H7 (cell line): Measurements from ENCODE around the gene OLFM2. TPM values are rescaled to one million over a fixed set of nuclear protein-coding genes. Genes with fewer than 3 reads are reported as not detected.
A peak's percentile ranks its signal among the peaks of the same experiment; 100 is the strongest.
"Not testable (repeated sequence)": the region's sequence is repeated elsewhere in the genome, so short reads cannot be mapped to it uniquely, and the experiment has no call there.

ENCODE experiments used
- DNase-seq: peaks from one replicate; pipeline ENCODE4 v3.0.0; 2012
- H3K27me3 ChIP-seq: 2 replicates; pipeline ENCODE4 v1.6.0; 2011; ENCODE audit warnings: mild to moderate bottlenecking, low read length; ENCODE audit not compliant: control insufficient read depth, insufficient read depth
- H3K36me3 ChIP-seq: replicated peaks from 2 replicates; pipeline ENCODE4 v1.5.1; 2011; ENCODE audit warnings: low read length; ENCODE audit not compliant: control insufficient read depth, insufficient read depth
- H3K4me3 ChIP-seq: 2 replicates; pipeline ENCODE4 v1.5.1; 2011; ENCODE audit warnings: low read depth, mild to moderate bottlenecking, control low read depth, low read length, moderate library complexity; ENCODE audit not compliant: insufficient read depth
- total RNA-seq: library from RNA; depleted of rRNA; stranded (reverse); fragments of >200 nt; shearing (Covaris generic); gene quantifications from 2 replicates; pipeline ENCODE4 v1.2.3, GENCODE V29; 2014

OLFM2 gene
- total RNA-seq, 1 experiment from 2014 or later: 40.0 TPM

GRCh38 chr19:9854282-9854846 is 82.0 kb downstream of the OLFM2 start:
- no peaks in the 10 kb centered on the region for H3K27me3 ChIP-seq
- H3K36me3 ChIP-seq: peaks cover 13% of the 10 kb centered on the region
- peak; percentile 51 for DNase-seq
- no peak overlapping the region for H3K4me3 ChIP-seq

DNA sequence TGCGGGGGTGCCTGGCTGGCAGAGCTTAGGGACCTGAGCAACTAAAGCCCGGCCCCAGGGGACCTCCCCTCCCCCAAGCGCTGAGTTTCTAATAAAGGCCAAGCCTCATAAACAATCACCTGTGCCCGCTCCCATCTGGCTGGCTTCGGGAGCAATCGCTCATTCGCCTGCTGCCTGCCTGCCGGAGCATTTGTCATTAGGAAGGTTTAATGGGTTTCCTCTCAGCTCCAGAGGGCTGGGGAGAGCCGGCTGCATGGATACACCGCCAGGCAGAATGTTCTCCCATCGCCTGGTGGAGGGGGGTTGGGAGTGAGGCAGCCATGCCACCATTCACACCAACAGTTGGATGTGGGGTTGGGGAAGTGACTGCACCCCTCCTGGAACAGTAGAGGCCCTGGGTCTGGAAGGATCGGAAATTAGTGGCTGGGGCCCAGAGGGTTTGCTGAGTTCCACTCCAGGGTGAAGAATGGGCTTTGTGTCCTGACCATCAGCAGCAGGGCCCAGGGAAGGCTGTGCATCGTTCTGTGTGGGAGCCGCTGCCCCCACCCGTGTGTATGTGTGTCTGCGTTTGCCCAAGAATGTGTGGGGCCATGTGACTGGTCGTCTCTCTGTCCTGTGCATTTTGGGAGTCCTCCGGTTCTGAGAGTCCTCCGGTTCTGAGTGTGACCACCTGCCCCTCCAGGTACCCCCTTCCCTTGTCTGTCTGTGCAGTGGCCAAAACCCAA is 85.9 kb downstream of the OLFM2 start:
- DNase-seq: peak; percentile 46
- Histone ChIP-seq H3K36me3 (no peaks in the 10 kb centered on the region; the same call in 1 of the 2 replicates), H3K4me3 (no peak overlapping the region), H3K27me3 (no peaks in the 10 kb centered on the region)

GRCh38 chr19:9849791-9850190 is 86.5 kb downstream of the OLFM2 start:
- H3K36me3 ChIP-seq: no peaks in the 10 kb centered on the region; the same call in none of the 2 replicates
- H3K27me3 ChIP-seq: no peaks in the 10 kb centered on the region
- no peak overlapping the region for H3K4me3 ChIP-seq
- no peak for DNase-seq

DNA sequence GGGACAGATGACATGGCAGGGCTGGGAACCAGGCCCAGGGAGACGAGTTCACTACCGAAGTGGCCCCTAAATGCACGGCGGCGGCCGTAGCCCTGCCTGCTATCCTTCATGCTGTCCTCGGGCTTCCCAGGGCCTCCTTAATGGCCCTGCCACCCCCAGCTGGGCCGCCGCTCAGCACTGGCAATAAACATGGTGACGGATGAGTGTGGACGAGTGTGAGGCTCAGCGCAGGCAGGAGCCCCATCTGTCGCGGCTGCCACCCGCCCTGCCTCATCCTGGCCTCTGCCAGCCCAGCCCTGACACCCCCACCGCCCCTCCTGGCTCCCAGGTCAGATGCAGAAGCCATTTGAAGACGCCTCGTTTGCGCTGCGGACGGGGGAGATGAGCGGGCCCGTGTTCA is 87.6 kb downstream of the OLFM2 start:
- no peak for DNase-seq
- no peak overlapping the region for H3K4me3 ChIP-seq
- no peaks in the 10 kb centered on the region for H3K27me3 ChIP-seq
- no peaks in the 10 kb centered on the region; the same call in none of the 2 replicates for H3K36me3 ChIP-seq

DNA sequence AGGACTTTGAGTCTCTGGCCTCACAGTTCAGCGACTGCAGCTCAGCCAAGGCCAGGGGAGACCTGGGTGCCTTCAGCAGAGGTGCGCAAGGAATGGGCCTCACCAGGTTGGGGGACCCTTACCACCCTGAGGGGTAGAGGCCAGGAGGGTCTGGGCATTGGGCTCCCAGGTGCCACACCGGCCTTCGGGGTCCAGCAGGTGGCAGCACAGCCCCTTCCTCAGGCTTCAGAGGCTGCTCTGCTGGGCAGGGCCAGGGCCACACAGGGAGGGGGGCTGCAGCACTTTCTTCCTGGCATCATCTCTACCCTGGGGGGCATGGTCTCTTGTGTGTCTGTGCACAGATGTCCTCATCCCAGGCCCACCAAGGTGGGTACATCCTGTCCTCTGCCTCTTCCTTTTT is 88.3 kb downstream of the OLFM2 start:
- no peaks in the 10 kb centered on the region for H3K27me3 ChIP-seq
- H3K36me3 ChIP-seq: no peaks in the 10 kb centered on the region; the same call in none of the 2 replicates
- no peak overlapping the region for H3K4me3 ChIP-seq
- DNase-seq: peak; percentile 94

DNA sequence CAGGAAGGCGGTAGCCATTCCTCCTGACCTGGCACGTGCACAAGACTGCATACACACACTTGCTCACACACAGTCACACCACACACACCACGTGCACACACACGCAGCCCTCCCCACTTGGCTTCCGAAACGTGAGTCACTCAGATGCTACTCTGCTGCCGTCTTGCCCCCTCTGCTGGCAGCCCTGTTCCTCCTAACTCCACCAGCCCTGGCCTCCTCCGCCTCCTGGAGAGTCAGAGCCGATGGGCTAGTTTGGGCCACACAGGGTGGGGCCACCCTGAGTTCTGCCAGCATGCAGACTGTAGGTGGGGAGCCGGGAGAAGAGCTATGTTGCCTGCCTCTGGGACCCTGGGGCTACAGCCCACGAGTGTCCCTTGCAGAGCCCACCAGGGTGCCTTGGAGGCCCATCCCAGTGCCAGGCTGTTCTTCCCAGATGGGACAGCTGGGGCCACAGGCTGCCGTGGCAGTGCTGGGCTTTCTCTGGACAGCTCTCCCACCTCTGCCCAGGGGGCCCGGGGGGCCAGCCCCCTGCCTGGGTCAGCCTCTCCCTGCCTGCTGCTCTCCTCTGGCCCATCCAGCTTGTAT is 89.1 kb downstream of the OLFM2 start:
- H3K27me3 ChIP-seq: no peaks in the 10 kb centered on the region
- H3K36me3 ChIP-seq: peaks cover 2% of the 10 kb centered on the region
- H3K4me3 ChIP-seq: no peak overlapping the region
- DNase-seq: peak; percentile 93

DNA sequence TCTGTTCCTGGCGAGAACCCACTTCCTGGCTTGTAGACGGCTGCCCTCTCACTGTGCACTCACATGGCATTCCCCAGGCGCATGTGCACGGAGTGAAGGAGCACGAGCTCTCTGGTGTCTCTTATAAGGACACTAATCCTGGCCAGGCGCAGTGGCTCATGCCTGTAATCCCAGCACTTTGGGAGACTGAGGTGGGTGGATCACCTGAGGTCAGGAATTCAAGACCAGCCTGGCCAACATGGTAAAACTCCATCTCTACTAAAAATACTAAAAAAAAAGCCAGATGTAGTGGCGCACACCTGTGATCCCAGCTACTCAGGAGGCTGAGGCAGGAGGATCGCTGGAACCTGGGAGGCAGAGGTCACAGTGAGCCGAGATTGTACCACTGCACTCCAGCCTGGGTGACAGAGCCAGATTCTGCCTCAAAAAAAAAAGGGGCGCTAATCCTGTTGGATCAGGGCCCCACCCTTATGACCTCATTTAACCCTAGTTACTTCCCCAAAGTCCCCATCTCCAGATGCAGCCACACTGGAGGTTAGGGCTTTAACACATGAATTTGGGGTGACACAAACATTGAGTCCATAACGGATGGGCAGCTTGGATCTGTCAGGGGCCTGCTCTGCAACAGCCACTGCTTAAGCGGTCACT is 92.6 kb downstream of the OLFM2 start:
- H3K27me3 ChIP-seq, H3K4me3 ChIP-seq, DNase-seq: not testable (repeated sequence)
- peaks cover 12% of the 10 kb centered on the region for H3K36me3 ChIP-seq

GRCh38 chr19:9842834-9843625 is 93.3 kb downstream of the OLFM2 start:
- H3K36me3 ChIP-seq: peaks cover 12% of the 10 kb centered on the region

DNA sequence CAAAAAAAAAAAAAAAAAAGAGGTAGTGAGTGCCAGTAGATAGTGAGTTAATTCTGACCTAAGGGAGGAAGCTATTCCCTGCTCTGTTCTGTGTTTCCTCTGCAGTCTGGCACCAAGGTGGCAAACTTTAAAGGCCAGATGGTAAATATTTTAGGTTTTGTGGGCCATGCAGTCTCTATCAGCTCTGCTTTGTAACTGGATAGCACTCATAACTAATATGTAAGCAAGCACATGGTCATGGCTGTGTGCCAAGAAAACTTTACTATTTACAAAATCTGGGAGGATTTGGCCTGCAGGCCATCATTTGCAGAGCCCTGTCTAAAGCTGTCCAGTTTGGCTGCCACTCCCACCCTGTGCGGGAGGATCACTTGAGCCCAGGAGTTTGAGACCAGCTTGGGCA is 96.9 kb downstream of the OLFM2 start:
- Histone ChIP-seq H3K27me3 (no peaks in the 10 kb centered on the region), H3K4me3 (no peak overlapping the region), H3K36me3 (peaks cover 12% of the 10 kb centered on the region)

More at GRCh38 chr19:9842834-9843625, 93.3 kb downstream of the OLFM2 start:
- H3K27me3 ChIP-seq: no peaks in the 10 kb centered on the region
- no peak overlapping the region for H3K4me3 ChIP-seq
- DNase-seq: no peak

GRCh38 chr19:9838324-9838723 is 98.0 kb downstream of the OLFM2 start:
- H3K27me3 ChIP-seq: no peaks in the 10 kb centered on the region
- H3K4me3 ChIP-seq: no peak overlapping the region
- H3K36me3 ChIP-seq: peaks cover 12% of the 10 kb centered on the region
- peak; percentile 20 for DNase-seq

More for the DNA sequence above, 96.9 kb downstream of the OLFM2 start:
- DNase-seq: no peak

GRCh38 chr19:9836021-9836420 is 100.3 kb downstream of the OLFM2 start:
- DNase-seq: peak; percentile 48
- Histone ChIP-seq H3K4me3 (peak overlapping the region; percentile 87), H3K36me3 (peaks cover 6% of the 10 kb centered on the region)

GRCh38 chr19:9835507-9835949 is 100.8 kb downstream of the OLFM2 start:
- Histone ChIP-seq H3K27me3 (no peaks in the 10 kb centered on the region), H3K4me3 (peak overlapping the region; percentile 87), H3K36me3 (peaks cover 5% of the 10 kb centered on the region)
- DNase-seq: no peak

More at GRCh38 chr19:9836021-9836420, 100.3 kb downstream of the OLFM2 start:
- H3K27me3 ChIP-seq: no peaks in the 10 kb centered on the region

GRCh38 chr19:9834726-9835506 is 101.4 kb downstream of the OLFM2 start, which contains the start of gene PIN1:
TSS of gene PIN1 (plus strand) at chr19:9835318. CDS start at chr19:9835345, 27 bp downstream.
- no peaks in the 10 kb centered on the region for H3K27me3 ChIP-seq
- H3K36me3 ChIP-seq: peaks cover 6% of the 10 kb centered on the region
- peak within 1 kb of the TSS; percentile 87 for H3K4me3 ChIP-seq
- peak; percentile 100 for DNase-seq
